Upper lobe of left lung (tissue), 4 donors: Measurements from ENCODE around the gene COL9A3.

ENCODE experiments used
- EP300 ChIP-seq, 4 donors: sonication (generic); formaldehyde crosslinking; IDR thresholded peaks; one replicate each; pipeline ENCODE4 v1.5.1; 2017; ENCODE audit warnings: antibody characterized with exemption in 4 of 4, control low read depth in 2 of 4
- POLR2A ChIP-seq, 4 donors: fragments of 450-650 bp; IDR thresholded peaks; one replicate each; pipeline ENCODE4 v1.5.1; 2016 to 2017; ENCODE audit warnings: antibody characterized with exemption in 4 of 4, mild to moderate bottlenecking in 2 of 4
- POLR2AphosphoS5 ChIP-seq, 2 donors: sonication (generic); formaldehyde crosslinking; IDR thresholded peaks; one replicate each; pipeline ENCODE4 v1.5.1; 2017; ENCODE audit warnings: antibody characterized with exemption in 2 of 2
- TF ChIP-seq, protein P1 (sequence below), 6 experiments: fragments of 450-650 bp in 4 of 6; fragments of 200-600 bp in 2 of 6; sonication (generic) in 2 of 6; IDR thresholded peaks; one replicate each; pipeline ENCODE4 v1.5.1; 2016 to 2019; ENCODE audit warnings: antibody characterized with exemption in 6 of 6

DNA sequence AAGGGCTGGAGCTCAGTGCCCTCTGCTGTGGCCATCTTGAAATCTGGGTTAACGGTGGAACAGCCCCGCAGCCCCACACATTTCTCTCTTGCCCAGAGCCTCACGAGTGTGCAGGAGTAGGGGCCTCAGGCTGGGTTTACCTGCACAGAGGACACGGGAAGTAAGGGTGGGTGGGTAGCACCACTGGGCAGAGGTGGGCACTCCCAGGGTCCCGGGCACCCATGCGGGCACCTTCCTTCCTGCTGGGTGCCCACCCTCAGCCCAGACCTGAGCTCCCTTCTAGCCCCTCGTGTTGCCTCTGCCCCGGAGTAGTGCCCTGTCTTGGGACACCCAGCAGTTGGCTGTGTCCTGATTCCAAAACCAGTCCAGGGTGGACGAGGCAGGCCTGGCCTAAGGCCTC lies 11.2 kb downstream of the COL9A3 start:
- TF ChIP-seq, protein P1, sequence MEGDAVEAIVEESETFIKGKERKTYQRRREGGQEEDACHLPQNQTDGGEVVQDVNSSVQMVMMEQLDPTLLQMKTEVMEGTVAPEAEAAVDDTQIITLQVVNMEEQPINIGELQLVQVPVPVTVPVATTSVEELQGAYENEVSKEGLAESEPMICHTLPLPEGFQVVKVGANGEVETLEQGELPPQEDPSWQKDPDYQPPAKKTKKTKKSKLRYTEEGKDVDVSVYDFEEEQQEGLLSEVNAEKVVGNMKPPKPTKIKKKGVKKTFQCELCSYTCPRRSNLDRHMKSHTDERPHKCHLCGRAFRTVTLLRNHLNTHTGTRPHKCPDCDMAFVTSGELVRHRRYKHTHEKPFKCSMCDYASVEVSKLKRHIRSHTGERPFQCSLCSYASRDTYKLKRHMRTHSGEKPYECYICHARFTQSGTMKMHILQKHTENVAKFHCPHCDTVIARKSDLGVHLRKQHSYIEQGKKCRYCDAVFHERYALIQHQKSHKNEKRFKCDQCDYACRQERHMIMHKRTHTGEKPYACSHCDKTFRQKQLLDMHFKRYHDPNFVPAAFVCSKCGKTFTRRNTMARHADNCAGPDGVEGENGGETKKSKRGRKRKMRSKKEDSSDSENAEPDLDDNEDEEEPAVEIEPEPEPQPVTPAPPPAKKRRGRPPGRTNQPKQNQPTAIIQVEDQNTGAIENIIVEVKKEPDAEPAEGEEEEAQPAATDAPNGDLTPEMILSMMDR (IDR thresholded peaks at IDR 0.05): no peak
- TF ChIP-seq POLR2AphosphoS5 (IDR thresholded peaks at IDR 0.05) (no peak), EP300 (IDR thresholded peaks at IDR 0.05) (no peak), POLR2A (IDR thresholded peaks at IDR 0.05) (no peak)
